Measurements from ENCODE around the gene MYH10.

Gene MYH10

DNA sequence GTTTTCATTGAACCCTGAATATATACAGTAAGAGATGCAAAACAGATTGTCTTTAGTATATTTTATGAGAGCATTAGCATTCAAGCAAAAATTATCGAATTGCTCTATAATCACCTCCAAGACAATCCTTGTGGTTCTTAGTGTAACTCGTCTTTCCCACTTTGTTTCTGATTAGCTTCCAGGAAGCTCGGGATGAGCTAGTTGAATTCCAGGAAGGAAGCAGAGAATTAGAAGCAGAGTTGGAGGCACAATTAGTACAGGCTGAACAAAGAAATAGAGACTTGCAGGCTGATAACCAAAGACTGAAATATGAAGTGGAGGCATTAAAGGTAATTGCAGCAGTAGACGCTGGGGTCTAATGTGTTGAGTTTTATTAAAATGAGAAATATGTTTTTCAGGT is 185.0 kb downstream of the MYH10 start:
- DNase-seq (ENCODE audit: low read depth in 2 of 2): no peak

DNA sequence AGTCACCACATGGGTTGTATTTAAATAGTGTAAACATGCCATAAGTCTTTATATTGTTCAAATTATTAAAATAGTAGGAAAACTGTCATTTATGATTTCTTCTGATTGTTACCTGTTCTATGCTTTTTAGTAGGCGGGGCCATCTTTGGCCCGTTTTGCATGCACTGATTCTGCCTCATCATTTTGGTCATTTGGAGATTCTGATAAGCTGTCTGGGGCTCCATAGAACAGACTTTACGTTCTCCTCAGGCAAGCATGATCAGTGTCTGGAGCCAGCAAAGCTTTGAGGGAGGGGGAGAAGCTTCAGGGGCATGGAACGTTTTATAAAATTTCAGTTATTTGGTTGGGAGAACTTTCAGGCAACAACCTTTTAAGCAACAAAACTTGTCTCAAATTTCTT is 186.0 kb downstream of the MYH10 start:
- no peak for DNase-seq (ENCODE audit: low read depth in 2 of 2)

DNA sequence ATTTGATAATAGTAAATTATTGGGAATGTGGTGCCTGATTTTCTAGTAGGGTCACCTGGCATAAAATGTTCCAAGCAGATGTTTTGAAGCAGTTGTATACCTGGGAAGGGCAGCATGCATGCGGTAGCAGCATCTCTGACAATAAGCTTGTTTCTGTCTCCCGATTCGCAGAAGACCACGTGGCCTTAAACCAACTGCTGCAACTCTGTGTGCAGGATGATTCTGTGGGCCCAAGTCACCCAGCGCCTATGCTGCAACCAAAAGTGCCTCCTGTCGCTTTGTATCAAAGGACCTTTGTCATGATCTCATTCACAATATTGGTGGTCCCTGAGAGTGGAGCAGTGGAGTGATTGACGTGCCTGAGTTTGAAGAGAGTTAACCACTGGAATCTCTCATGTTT is 186.8 kb downstream of the MYH10 start:
- DNase-seq (ENCODE audit: low read depth in 2 of 2): no peak

DNA sequence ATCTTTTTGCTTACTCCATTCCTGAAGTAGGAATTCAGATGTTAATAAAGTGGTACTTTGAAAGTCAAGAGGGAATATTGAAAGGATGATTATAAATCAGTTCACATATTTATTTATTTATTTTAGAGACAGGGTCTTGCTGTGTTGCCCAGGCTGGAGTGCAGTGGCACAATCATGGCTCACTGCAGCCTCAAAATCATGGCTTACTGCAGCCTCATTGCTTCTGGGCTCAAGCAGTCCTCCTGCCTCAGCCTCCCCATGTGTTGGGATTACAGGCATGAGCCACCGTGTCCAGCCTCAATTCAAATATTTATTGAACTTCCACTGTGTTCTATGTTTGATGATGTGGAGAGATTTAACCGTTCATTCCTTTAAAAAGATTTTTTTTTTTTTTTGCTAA is 188.2 kb downstream of the MYH10 start:
- DNase-seq (ENCODE audit: low read depth in 2 of 2): no peak

DNA sequence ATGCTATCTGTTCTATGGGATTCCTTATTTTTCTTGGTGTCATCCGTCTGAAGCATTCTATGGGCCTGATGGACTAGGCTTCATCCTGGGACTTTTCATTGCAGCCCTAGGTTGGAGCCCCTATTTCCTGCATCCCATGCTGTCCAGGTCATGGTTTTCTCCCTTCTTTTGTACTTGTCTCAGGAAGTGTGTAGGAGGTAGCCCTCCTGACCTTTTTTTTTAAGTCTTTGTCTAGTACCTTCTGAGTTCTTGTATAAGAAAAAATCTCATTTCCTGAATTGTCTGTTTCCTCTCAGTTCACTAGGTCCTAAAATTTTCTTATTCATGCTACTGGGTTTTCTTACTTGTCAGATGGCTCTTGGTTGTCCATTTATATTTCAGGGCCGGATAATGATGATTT is 188.8 kb downstream of the MYH10 start:
- no peak for DNase-seq (ENCODE audit: low read depth in 2 of 2)

DNA sequence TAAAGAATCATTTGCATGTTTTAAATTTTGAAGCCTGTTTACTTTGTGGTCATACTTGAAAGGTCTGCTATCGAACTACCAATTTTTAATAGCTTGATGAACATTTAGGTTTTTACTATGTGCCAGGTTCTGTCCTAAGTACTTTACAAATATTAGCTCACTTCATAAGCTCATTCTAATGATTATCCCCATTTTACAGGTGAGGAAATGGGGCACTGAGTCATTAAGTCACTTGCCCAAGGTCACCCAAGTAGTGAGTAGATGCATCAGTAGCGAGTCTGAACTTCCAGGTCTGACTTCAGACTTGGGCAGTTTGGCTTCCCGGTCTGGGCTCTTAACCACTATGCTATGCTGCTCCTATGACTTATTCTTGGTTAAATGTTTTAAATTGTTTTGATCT is 190.8 kb downstream of the MYH10 start:
- no peak for DNase-seq (ENCODE audit: low read depth in 2 of 2)

DNA sequence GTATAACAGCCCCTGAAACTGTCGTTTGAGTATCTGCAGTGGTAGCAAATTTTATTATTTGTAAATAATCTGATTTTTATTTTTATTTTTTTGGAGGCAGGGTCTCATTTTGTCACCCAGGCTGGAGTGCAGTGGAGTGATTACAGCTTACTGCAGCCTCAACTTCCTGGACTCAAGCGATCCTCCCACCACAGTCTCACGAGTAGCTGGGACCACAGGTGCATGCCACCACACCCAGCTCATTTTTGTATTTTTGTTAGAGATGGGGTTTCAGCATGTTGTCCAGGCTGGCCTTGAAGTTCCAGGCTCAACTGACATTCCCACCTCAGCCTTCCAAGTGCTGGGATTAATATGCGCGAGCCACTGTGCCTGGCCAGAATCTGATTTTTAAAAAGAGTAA is 192.1 kb downstream of the MYH10 start:
- no peak for DNase-seq (ENCODE audit: low read depth in 2 of 2)

DNA sequence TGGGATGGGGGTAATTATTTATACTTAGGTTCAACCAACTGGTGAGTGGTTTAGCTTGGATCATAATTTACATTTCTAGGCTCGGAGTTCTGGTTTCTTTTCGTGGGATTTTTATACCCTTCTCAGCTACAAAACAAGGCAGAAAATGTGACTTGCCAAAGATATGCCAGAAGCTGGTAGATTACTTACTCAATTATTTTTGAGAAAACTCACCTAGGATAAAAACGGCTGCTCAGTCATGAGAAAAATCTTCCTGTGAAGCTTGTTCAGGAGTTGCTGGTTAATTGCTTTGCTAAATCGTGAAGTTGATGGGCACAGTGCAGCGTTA is 193.7 kb downstream of the MYH10 start:
- no peak for DNase-seq (ENCODE audit: low read depth in 2 of 2)

DNA sequence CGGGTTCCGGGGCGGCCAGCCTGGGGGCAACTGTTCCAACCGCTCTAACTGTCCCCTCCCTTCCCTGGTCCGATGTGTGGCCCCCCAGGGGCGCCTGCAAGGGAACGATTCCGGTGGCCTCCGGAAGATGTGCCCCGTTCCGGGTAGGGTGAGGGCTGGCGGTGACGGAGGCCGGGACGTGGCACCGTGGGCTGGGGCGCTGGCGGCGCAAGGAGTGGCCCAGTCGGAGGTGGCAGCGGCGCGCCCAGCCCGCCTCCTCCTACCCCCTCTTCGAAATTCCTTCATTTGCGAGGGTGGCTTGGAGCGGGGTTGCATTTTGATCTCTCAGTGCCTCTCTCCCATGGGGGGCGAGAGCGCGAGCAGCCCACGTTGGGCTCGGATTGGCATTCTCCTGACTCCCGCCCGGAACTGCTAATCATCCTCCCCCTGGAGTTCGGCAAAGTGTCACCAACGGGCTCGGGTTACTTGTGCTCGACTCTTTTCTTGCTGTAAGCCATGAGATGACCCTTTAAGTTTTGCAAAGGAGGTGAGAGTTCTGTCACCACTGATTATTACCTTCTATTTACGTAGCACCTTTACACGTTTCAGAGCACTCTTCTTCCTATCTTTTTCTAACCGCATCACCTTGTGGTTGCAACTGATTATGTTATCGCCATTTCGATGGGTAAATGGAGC is 194.2 kb downstream of the MYH10 start:
- DNase-seq (ENCODE audit: low read depth in 2 of 2): peak; percentile 51 to 61

DNA sequence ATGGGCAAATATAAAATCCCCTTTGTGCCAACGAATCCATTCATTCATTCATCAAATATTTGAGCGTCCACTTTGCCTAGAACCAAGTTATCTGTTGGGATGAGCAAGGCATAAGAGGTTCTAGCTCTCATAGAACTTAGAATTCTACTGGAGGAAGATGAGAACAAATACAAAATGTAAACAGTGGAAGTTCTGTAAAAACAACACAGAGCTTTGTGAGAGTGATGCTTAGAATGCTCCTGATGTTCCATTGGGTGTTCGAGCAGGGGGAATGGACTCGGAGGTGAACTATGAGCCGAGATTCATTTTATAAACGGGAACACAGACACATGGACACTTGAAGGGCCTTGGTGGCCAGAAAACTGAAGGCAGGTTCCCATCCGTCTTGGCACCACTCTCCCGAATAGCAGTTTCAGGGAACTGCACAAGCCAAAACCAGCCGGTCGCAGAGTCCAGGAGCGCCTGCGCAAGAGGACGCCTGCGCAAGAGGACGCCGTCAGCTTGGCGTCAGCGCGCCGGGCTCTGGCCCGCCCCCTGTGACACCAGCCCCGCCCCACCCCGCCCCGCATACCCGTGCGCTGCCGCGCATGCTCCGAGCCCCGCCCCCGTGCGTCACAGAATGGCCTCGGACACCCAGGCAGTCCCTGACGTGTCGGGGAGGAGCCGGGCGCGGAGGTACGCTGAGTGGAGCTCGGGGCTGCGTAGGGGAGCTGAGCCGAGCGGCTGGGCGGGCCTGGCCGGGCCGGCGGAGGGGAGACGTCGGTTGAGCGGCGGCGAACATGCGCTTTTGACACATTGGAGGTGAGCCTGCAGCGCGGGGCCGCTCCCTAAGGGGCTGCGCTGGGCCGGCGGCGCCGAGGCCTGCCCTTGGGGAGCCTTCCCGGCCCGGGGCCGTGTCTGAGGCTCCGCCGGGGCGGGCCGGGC is 195.0 kb downstream of the MYH10 start, which contains the start of gene NDEL1:
Gene NDEL1 (plus strand): TSS at position 640 of the 924 bp plus-strand sequence. CDS start 8,388 bp downstream, outside the sequence.
- DNase-seq (ENCODE audit: low read depth in 2 of 2): peak; percentile 99 to 100

DNA sequence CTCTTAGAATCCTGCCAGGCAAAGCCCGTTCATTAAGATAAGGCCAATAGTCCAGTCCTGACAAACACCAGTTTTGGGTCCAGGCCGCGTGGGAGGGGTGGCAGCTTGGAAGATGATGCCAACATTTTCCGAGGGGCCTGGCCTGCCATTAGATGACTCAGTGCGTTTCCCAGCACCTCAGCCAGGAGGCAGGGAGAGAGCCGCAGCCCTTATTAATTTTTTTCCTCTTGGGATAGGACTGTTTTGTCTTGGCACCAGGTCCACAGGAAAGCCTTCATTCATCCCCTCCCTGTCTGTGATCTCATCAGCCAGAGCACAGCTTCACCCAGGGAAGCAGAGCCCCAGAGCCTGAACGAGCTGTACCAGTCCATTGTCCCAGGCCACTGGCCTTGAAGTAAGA is 199.6 kb downstream of the MYH10 start:
- no peak for DNase-seq (ENCODE audit: low read depth in 2 of 2)

DNA sequence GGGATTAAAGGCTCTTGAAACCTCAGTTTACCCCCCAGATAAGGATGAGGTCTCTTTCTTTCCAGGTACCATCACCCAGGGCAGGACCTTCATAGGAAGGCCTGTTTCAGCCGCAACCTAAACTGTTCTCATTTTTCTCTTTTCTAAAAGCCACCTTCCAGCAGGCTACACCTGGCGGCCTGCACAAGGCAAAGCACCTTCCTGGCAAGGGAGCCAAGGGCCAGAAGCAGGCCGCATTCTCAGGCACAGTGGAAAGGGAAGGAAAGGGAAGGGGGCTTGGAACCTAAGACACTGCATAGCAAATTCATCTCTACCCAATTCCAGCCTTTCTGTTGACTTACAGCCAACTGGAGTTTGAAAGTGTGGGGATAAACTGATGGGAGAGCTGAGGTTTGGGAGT is 203.7 kb downstream of the MYH10 start:
- DNase-seq (ENCODE audit: low read depth in 2 of 2): no peak

DNA sequence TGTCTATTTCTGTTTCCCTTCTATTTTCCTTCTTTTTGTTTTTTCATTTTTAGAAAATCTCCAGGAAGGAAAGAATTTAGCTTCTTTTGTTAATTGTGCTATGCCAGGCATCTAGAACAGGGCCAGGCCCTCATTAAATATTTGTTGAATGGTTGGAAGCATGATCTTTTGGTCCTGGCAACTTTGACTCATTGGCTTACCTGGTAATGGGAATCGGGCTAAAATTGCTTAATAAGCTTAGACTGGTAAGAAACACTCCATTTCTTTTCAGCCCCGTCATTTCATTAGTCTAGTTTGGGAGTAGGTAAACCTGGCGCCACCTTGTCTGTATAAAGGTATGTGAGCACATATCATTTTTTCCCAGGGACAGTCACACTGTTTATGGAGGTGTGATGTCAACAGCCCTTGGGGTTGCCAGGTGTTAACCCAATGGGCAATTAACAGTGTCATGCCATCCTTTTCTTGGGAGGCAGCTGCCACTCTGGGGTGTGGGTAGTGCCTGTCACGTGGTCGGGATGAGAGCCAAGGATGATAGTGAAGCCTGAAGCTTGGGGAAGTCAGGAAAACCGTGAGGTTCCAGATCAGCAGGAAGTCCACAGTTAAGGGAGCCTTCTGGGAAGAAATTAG is 204.3 kb downstream of the MYH10 start:
- DNase-seq (ENCODE audit: low read depth in 2 of 2): no peak
